Stimulated activated CD4-positive, alpha-beta T cell treated with anti-CD3 and anti-CD28 coated beads, Interleukin-15, amount 100 ng/mL, for 24 hours (primary cell): Measurements from ENCODE around the gene ATF5.
"Not testable (repeated sequence)": the region's sequence is repeated elsewhere in the genome, so short reads cannot be mapped to it uniquely, and the experiment has no call there.

Experiments
- DNase-seq: peaks from one replicate; pipeline ENCODE4 v3.0.0-alpha.2; 2020

The ATF5 gene

DNA sequence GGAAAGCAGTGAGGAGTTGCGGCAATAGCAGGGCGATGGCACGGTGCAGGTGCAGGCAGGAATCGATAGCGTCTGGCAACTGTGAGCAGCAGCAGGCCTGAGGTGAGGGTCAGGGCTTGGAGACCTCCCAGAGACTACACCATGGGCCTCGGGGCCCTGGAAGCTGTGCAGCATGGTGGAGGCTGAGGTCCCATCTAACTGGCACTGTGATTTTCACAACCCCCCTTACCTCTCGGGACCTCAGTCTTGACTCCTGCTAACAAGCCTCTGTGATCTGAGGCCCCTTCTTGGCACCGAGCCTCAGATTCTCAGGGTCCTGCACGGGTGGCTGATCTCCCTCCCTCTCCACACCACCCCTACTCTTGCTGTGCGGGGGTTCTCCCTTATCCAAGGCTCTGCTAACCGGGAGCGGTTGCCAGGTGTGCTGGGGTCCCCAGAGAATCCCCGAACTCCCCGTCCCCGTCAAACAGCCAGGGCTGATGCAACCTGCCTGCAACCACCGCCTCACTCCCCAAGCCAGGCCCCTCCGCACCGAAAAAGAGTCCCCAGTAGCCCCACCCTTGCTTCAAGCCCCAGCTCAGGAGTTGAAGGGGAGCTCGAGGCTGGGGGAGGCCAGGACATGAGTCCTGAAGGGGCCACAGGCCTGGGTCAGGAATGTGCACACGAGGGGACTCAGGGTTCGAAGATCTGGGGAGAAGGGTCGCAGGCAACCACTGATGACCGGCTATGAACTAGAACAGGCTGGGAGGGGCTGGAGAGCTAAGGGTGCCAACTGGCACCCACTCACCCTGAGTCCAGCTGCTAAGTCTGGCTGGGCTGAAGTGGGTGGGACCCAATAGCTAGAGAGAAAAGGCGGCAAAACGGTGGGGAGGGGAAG is 4.8 kb upstream of the ATF5 start:
- no peak for DNase-seq

DNA sequence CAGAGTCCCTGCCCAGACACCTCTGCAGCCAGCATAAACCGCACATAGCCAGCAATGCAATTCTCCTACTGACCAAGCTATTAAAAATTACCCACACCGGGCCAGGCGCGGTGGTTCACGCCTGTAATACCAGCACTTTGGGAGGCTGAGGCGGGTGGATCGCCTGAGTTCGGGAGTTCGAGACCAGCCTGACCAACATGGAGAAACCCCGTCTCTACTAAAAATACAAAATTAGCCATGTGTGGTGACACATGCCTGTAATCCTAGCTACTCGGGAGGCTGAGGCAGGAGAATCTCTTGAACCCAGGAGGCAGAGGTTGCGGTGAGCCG is 4.2 kb upstream of the ATF5 start:
- DNase-seq = not testable (repeated sequence)

DNA sequence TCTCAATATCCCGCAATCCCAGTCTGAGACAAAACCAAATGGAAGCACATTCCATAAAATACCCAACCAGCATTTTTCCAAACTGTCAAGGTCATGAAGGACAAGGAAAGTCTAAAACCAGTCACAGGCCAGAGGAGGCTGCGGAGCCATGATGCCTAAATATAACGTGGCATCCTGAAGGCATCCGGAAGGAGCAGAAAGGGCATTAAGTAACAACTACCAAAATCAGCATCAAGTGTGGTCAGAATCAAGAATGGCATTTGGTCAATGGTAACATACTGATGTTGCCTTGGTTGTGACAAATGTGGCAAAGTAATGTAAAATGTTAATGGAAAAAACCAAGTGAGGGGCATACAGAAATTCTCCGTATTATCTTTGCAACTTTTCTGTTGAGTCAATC is 3.5 kb upstream of the ATF5 start:
- DNase-seq = no peak

DNA sequence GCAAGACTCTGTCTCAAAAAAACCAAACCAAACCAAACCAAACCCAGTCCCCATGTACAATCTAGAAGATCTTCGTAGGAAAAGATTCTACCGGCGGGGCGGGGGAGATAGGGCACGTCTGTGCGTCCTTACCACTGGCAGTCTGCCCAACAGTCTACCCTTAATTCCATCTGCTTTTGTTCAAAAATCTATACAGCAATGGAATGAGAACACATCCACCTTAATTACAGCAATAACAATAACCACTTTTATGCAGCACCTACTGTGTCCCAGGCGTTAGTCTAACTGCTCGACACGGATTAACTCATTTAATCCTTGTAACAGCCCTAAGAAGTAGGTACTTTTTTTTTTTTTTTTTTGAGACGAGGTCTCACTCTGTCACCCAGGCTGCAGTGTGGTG is 2.5 kb upstream of the ATF5 start:
- DNase-seq = no peak

DNA sequence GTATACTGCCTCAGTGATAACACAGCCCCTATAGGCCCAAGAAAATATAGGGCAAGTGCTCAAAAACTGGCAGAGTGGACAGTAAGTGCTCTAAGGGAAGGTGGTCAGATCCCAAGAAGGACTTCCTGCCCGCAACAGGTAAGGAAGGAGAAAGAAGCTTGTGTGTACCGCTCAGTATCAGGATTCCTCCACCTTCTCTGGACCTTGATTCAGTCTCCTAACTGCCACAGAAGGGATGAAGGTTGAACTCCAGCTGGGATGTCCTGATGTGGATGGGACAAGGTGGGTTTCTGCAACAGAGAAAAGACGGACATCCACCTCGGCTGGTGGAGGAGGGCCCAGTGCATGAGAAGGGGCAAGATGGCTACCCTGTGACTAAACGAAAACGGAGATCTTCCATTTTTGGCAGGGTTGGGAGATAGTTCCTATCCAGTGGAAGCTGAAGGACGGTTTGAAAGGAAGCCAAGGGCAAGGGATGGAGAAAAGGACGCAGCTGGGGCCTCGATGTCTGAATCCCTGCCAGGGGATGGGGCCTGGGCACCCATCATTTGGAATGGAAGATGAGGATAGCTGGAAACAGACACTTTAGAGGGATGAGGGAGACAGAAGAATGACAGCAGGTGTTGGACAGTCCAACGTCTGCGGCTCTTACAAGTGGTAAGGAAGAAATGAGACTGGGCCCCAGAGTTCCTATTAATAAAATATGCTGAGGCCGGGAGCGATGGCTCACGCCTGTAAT is 1.3 kb upstream of the ATF5 start:
- no peak for DNase-seq

DNA sequence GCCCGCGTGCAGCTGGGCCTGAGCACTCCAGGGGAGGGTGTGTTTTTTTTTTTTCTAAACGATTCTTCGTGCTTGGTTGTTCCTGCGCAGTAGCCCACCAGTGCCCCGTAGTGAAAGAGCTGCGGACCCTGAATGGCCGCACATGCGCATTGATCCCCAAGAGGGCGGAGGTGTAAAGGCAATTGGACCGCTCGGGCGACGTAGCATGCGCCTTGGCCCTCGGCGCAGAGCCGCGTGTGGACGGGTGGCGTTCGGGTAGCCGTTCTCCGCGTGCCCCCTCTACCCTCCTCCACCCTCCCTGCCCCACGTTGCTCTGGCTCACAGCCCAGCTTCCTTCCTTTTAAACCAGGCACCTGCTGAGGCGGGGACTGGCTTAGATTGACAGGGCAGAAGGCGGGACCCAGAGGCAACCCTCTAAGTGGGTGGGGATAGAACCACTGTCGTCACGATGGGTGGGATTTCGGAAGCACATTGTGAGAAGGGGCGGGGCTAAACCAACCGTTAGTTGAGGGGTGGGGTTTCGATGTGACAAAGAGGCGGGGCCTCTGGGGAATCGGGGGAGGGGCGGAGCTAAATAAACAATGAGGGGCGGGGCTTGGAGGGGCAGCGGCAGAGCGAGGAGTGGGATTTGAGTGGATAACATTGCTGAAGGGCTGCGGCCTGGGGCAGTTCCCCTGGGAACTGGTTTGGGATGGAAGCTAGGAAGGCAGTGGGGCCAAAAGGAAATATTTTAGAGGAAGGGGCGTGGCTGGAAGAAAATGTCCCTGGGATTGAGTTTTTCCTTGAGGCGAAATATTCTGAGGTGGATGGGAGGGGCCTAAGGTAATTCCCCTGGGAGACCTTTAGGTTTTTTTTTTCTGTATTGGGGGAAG is 842 bp downstream of the ATF5 start:
- DNase-seq = peak; percentile 94

DNA sequence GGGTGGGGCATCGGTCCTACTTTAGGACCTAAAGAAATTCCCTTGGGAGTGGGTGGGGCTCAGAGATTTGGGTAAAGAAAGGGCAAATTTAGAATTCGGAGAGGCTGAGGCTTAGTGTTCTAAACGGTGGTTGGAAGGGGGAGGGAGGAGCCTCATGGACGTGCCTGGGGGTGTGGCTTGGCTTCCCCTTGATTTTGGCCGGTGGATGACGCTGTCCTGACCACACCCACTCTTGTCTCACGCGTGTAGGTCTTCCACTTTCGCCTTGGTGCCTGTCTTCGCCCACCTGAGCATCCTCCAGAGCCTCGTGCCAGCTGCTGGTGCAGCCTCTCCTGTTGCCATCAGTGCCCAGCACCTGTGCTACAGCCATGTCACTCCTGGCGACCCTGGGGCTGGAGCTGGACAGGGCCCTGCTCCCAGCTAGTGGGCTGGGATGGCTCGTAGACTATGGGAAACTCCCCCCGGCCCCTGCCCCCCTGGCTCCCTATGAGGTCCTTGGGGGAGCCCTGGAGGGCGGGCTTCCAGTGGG is 1.5 kb downstream of the ATF5 start:
- DNase-seq = peak; percentile 38

DNA sequence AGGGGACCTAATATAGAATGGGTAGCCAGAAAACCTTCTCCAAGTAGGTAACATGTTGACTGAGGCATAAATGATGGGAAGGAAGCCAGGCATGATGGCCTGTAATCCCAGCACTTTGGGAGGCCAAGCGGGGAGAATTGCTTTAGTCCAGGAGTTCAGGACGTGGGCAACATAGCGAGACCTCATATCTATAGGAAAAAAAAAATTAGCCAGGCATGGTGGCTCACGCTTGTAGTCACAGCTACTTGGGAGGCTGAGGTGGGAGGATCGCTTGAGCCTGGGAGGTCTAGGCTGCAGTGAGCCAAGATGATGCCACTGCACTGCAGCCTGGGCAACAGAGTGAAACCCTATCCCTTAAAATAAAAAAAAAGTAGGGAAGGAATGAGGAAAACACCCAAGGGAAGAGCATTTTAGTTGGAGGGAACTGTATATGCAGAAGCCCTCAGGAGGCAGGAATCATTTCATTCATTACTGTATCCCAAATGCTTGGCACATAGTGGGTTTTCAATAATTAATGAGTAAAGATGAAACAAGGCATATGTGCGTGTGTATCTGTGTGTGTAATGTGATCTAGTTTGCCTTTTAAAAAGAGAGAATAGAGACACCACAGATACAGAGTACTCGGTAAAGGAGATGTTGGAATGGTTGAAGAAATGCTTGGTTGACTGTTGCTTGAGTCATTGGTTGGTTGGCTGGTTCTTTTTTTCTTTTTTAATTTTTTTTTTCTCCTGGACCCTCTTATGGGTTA is 2.5 kb downstream of the ATF5 start:
- DNase-seq = no peak

DNA sequence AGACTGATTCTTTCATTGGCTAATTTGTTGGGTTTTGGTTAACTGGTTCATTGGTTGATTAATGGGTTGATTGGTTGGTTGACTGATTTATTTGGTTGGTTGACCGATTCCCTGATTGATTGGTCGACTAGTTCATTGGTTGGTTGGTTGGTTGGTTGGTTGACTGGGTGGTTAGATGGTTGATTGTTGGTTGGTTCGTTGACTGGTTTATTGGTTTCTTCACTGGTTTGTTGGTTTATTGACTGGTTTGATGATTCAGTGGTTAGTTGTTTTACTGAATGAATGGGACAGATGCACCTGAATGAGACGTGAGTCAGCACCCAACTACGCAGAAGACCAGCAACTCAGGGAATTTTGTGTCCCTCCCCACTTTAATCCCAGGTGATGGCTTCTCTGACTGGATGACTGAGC is 3.0 kb downstream of the ATF5 start:
- DNase-seq = no peak

DNA sequence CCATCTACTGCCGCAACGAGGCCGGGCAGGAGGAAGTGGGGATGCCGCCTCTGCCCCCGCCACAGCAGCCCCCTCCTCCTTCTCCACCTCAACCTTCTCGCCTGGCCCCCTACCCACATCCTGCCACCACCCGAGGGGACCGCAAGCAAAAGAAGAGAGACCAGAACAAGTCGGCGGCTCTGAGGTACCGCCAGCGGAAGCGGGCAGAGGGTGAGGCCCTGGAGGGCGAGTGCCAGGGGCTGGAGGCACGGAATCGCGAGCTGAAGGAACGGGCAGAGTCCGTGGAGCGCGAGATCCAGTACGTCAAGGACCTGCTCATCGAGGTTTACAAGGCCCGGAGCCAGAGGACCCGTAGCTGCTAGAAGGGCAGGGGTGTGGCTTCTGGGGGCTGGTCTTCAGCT is 3.7 kb downstream of the ATF5 start:
- peak; percentile 51 for DNase-seq

DNA sequence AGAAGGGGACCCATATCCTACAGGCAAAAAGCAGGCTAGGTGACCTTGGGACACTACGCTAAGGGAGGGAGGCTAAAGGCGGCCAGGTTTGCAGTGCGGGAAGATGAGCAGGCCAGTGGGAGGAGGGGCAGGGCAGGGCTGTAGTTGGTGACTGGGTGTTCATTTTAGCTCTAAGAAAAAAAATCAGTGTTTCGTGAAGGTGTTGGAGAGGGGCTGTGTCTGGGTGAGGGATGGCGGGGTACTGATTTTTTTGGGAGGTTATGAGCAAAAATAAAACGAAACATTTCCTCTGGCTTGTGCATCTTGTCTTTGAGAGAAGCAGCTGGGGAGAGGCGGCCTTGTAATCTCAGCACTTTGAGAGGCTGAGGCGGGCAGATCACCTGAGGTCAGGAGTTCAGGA is 4.6 kb downstream of the ATF5 start:
- no peak for DNase-seq

DNA sequence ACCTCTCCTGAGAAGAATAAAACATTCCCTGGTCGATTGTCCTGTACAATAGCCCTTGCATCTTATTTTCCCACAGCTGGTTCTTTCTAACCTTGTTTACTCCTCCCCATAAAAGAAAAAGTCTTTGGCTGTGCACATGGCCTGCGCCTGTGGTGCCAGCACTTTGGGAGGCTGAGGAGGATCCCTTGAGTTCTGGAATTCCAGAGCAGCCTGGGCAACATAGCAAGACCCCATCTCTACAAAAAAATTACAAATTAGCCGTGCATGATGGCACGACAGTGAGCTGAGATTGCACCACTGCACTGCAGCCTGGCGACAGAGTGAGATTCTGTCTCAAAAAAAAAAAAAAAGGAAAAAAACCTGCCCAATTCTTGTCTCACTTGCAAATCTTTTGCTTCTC is 7.5 kb downstream of the ATF5 start:
- no peak for DNase-seq

DNA sequence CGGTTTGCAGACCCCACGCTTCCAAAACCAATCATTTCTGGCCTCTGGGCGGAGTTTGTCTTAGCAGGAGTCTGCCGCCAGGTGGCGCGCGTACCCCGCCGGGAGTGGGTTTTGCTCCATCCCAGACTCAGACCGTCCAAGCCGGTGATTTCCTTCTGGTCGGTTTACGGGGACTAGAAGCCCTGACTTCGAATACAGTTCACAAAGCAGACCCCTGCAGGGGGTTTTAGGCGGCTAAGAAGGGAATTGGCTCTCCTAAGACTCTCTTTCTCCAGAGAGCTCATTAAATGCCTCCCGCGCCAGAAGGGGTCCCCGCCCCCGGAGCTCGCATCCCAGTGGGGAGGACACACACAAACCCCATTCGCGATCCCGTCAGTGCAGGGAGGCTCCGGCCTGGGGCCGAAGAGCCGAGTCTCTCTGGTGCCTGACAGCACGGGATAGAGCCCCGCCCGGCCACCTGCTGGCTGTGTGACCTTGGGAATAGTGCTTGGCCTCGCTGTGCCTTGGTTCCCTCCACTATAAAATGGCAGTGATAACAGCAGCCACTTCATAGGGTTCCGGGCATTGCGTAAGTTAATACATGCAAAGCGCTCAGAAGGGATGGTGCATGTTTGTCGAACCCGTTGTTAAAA is 8.9 kb downstream of the ATF5 start:
- DNase-seq = peak; percentile 86

DNA sequence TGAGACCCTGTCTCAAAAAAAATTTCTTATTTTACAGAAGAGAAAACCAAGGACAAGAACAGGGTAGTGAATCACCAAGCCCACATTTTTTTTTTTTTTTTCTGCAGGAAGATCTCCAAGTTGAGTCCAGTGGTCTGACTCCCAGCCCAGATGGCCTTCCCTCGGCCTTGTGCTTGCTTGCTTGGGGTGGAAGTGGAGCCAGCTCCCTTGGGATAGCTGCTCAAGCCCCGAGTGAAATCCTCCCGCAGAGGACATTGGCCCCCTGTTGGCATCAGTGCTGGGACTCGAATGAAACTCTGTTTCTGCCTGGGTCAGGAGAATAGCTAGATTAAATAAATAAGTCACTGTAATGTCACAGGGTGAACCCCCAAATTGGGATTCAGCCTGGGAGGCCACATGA is 9.7 kb downstream of the ATF5 start:
- no peak for DNase-seq

DNA sequence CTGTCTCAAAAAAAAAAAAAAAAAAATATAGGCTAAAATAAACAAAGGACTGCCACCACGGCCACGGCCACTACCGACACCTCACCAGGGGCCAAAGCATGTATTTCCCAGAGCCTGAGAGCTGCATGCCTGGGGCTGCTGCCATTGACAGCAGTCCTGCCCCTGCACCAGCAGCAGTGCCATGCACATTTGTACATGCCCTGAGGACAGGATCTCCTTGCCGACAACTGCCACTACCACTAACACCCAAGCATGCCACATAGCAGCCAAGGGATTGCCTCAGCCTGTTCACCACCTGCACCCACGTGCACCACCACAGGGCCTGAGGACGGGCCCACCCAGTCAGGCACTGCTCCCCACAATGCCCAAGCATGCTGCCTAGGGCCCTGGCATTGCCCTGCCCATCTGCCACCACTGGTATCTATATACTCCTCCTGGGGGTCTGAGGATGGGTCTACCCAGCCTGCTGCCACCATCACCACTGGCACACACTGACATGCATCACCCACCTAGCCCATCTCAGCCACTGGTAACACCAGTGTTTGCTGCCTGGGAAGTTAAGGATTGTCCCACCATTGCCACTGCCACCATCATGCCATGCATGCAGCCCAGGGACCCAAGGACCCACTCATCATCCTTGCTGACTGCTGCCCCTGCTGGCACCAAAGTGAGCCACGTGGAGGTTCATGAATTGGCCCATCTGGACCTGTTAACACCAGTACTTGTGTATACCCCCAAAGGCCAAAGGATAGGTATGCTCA is 10.9 kb downstream of the ATF5 start:
- DNase-seq = no peak

DNA sequence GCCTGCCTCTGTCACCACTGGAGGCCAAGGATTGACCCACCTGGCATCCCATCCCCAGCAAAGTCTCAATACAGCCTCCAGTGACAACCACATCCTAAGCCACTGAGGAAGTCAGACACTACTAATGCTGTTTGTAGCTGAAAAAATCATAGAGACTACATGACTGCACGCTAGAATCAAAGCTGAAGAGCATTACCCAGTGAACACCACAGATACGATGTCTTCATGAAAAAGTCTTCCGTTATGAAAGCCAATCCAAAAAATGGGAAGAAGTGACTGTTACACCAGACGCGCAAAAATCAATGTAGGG is 11.4 kb downstream of the ATF5 start:
- no peak for DNase-seq

DNA sequence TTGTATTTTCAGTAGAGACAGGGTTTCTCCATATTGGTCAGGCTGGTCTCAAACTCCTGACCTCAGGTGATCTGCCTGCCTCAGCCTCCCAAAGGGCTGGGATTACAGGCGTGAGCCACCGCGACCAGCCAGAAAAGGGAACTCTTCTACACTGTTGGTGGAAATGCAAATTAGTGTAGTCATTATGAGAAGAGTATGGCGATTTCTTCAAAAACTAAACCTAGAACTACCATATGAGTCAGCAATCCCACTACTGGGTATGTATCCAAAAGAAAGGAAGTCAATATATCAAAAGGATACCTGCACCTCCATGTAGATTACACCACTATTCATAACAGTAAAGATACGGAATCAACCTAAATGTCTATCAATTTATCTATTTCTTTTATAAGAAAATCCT is 15.6 kb downstream of the ATF5 start:
- DNase-seq = peak; percentile 32

DNA sequence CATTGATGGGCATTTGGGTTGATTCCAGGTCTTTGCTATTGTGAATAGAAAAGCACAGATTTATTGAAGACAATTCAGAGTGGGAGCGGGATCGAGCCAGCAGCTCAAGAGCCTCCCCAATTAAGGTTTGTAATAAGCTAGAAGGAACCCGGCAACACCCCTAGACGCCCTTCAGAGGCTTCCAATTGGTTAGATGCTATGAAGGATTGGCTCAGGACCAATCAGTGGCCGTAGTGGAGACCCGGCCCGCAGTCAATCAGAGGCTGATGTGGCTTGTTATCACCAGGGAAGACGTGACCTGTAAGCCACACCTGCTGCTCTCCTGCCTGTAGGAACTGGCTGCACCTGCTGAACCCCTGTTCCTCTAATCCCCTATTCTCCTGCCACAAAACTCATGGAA is 17.4 kb downstream of the ATF5 start:
- no peak for DNase-seq

DNA sequence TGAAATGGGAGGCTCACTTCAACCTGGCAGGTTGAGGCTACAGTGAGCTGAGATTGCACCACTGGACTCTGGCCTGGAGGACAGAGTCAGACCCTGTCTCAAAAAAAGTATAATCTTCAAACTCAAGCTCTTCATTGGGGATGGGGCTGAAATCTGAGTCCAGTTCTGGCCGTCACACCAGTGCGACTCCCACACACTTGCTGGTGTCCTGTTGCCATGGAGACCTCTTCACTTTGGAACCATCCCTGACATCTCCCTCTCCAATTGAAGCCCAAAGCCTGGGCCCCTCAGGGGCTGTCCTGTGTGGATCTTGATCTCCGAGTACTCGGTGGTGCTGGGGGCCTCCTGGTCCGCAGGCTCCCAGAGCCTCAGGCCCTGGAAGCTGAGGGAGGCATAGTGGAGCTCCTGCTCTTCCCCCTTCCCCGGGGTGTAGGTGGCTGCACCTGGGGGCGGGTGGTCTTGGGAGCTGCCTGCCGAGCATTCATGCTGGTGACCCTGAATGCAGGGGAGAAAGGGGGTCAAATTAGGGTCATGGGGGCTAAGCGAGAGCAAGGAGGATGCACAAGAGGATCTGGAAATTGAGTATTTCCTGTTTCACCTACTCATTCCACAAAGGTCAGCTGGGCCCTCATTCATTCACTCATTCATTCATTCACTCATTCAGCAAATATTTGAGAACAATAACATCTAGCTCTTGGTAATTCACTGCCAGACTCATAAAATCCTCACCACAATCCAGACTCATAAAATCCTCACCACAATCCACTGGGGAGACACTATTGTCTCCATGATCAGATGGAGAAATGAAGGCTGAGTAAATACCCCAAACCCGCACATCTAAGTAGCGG is 21.0 kb downstream of the ATF5 start:
- no peak for DNase-seq

DNA sequence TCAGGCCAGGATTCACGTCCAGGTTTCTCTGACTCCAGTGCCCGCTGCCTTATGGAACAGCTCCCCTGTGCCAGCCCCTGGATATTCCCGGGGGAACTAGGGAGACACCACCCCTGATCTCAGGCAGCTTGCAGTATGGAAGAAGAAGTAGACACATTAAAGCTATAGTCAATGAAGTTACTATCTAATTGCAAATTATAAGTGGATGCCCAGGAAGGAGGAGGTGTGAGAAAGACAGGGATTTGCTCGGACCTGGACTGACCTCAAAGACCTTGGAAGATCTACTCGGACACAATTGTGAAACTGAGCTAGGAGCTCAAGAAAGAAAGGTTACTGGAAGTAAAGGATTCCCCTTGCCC is 21.6 kb downstream of the ATF5 start:
- no peak for DNase-seq
